Stomach (tissue), 9 donors: ENCODE results near the gene CHST11. TPM values are rescaled to one million over a fixed set of nuclear protein-coding genes. Genes with fewer than 3 reads are reported as not detected.

Experiments used
- DNase-seq, 2 donors: peaks; one replicate each; pipeline versions ENCODE4 v3.0.0 to v3.0.0-alpha.2; 2013 to 2019
- H3K27ac ChIP-seq, 5 donors: fragments of 200-600 bp in 4 of 5; sonication (generic) in 4 of 5; one replicate each; pipeline ENCODE4 v1.5.1; 2013 to 2019; ENCODE audit warnings: mild to moderate bottlenecking in 1 of 5, moderate library complexity in 1 of 5
- H3K27me3 ChIP-seq, 3 donors: fragments of 200-600 bp; sonication (generic); one replicate each; pipeline ENCODE4 v1.5.1; 2017 to 2019; ENCODE audit warnings: mixed run types in 1 of 3
- H3K36me3 ChIP-seq, 4 donors: fragments of 200-600 bp; sonication (generic); 1 replicate in 3 of 4; 2 replicates in 1 of 4; pipeline ENCODE4 v1.5.1; 2016 to 2019
- H3K4me1 ChIP-seq, 4 donors: fragments of 200-600 bp; sonication (generic); one replicate each; pipeline ENCODE4 v1.5.1; 2016 to 2019
- H3K4me3 ChIP-seq, 4 donors: fragments of 200-600 bp; sonication (generic) in 3 of 4; one replicate each; pipeline ENCODE4 v1.5.1; 2016 to 2019; ENCODE audit warnings: mild to moderate bottlenecking in 1 of 4
- H3K9me3 ChIP-seq, 4 donors: fragments of 200-600 bp; sonication (generic); one replicate each; pipeline ENCODE4 v1.5.1; 2016 to 2019
- EP300 ChIP-seq: sonication (generic); formaldehyde crosslinking; IDR thresholded peaks from one replicate; pipeline ENCODE4 v1.6.1; 2017; ENCODE audit warnings: antibody characterized with exemption
- POLR2A ChIP-seq, 4 donors: fragments of 450-650 bp; IDR thresholded peaks; one replicate each; pipeline ENCODE4 v1.6.1; 2016; ENCODE audit warnings: antibody characterized with exemption in 4 of 4, control low read depth in 2 of 4, mild to moderate bottlenecking in 1 of 4, moderate library complexity in 1 of 4
- POLR2AphosphoS5 ChIP-seq, 3 donors: sonication (generic); formaldehyde crosslinking; IDR thresholded peaks; one replicate each; pipeline ENCODE4 v1.6.1; 2016; ENCODE audit warnings: antibody characterized with exemption in 3 of 3
- WGBS, 5 donors: extraction: QIAGEN DNeasy Blood & Tissue Kit in 3 of 5; methylation state at CpG; one replicate each; pipeline versions ENCODE4 v1.1.5 to v1.1.7; 2013 to 2018; 5-methylcytosine and 5-hydroxymethylcytosine counted together
- intact Hi-C: fragments of 100-400 bp; cut with DNase I; formaldehyde crosslinking; loops from one replicate; pipeline ENCODE4 v1.15.1; 2023; ENCODE audit warnings: low total_unique reads
- polyA plus RNA-seq, 3 donors: library from polyadenylated mRNA; stranded (reverse); fragments of 200-250 nt; gene quantifications; one replicate each; pipeline ENCODE4 v1.2.3, GENCODE V29; 2013
- total RNA-seq, 5 donors: library from RNA; depleted of rRNA; stranded (reverse); fragments of >200 nt; gene quantifications; one replicate each; pipeline versions ENCODE4 v1.1.0 to v1.2.3, GENCODE V29; 2014 to 2016
- TF ChIP-seq, protein P1 (sequence below), 7 experiments: fragments of 450-650 bp in 4 of 7; fragments of 200-600 bp in 3 of 7; sonication (generic) in 3 of 7; IDR thresholded peaks; one replicate each; pipeline ENCODE4 v1.5.1; 2016 to 2019; ENCODE audit warnings: antibody characterized with exemption in 7 of 7, control low read depth in 2 of 7, mild to moderate bottlenecking in 1 of 7
- donor health status: healthy with polysubstance abuse.
- donor health status: Bipolar disorder and iron deficiency.
- donor health status: healthy.

Gene CHST11
- total and polyA plus RNA-seq, 8 donors: 2.3 to 192 (median 18.6) TPM

DNA sequence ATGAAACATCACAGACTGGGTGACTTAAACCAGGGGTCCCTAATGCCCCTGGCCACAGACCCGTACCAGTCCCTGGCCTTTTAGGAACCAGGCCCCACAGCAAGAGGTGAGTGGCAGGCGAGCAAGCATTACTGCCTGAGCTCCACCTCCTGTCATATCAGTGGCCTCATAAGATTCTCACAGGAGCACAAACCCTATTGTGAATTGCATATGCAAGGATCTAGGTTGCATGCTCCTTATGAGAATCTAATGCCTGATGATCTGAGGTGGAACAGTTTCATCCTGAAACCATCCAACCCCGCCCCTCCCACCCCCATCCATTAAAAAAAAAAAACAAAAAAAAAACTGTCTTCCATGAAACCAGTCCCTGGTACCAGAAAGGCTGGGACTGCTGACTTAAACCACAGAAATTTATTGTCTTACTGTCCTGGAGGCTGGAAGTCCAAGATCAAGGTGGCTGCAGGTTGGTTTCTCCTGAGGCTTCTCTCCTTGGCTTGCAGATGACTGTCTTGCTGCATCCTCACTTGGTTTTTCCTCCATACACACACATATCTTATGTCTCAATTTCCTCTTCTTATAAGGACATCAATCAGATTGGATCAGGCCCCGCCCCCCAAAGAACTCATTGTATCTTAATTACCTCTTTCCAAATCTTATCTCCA lies 235.9 kb downstream of the CHST11 start:
- Histone ChIP-seq H3K4me1 (peaks cover 4 to 34% (median 14%) of the 10 kb centered on the region in 4 donors), H3K27me3 (no peaks in the 10 kb centered on the region), H3K9me3 (no peaks in the 10 kb centered on the region), H3K27ac (no peak overlapping the region), H3K4me3 (no peak overlapping the region), H3K36me3 (no peaks in the 10 kb centered on the region)
- DNase-seq: no peak
- 71 to 98% (median 88%) methylated on average over 4 of the region's 4 CpGs for WGBS, 5 donors
- TF ChIP-seq, protein P1, sequence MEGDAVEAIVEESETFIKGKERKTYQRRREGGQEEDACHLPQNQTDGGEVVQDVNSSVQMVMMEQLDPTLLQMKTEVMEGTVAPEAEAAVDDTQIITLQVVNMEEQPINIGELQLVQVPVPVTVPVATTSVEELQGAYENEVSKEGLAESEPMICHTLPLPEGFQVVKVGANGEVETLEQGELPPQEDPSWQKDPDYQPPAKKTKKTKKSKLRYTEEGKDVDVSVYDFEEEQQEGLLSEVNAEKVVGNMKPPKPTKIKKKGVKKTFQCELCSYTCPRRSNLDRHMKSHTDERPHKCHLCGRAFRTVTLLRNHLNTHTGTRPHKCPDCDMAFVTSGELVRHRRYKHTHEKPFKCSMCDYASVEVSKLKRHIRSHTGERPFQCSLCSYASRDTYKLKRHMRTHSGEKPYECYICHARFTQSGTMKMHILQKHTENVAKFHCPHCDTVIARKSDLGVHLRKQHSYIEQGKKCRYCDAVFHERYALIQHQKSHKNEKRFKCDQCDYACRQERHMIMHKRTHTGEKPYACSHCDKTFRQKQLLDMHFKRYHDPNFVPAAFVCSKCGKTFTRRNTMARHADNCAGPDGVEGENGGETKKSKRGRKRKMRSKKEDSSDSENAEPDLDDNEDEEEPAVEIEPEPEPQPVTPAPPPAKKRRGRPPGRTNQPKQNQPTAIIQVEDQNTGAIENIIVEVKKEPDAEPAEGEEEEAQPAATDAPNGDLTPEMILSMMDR (IDR thresholded peaks at IDR 0.05): no peak
- TF ChIP-seq POLR2A (IDR thresholded peaks at IDR 0.05) (no peak), POLR2AphosphoS5 (IDR thresholded peaks at IDR 0.05) (no peak), EP300 (no peak)
- intact Hi-C loops: no loop called here

DNA sequence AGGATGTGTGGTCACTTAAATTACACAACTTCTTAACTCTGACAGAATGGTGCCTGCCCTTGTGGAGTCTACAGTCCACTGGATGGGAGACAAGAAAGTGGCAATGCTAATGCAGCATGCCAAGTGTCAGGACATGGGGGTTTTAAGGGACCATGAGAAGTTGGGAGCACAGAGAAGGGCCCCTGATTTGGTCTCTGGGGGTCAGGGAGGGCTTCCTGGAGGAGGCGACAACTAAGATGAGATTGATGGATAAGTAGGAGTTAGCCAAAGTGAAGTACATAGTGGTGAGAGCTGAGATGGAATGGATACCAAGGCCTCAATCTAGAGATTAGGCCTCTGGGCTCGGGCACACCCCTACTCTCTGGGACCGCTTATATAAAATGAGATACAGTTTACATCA lies 236.7 kb downstream of the CHST11 start:
- Histone ChIP-seq H3K4me1 (peaks cover 4 to 41% (median 14%) of the 10 kb centered on the region in 4 donors), H3K9me3 (no peaks in the 10 kb centered on the region), H3K27me3 (no peaks in the 10 kb centered on the region), H3K27ac (no peak overlapping the region), H3K36me3 (no peaks in the 10 kb centered on the region), H3K4me3 (no peak overlapping the region)
- intact Hi-C loops: no loop called here
- TF ChIP-seq, protein P1 (IDR thresholded peaks at IDR 0.05): no peak
- TF ChIP-seq EP300: no peak
- TF ChIP-seq POLR2A (IDR thresholded peaks at IDR 0.05): no peak
- TF ChIP-seq POLR2AphosphoS5 (IDR thresholded peaks at IDR 0.05): no peak
- 89 to 97% (median 96%) methylated on average over 3 of the region's 3 CpGs for WGBS, 5 donors
- DNase-seq: no peak

DNA sequence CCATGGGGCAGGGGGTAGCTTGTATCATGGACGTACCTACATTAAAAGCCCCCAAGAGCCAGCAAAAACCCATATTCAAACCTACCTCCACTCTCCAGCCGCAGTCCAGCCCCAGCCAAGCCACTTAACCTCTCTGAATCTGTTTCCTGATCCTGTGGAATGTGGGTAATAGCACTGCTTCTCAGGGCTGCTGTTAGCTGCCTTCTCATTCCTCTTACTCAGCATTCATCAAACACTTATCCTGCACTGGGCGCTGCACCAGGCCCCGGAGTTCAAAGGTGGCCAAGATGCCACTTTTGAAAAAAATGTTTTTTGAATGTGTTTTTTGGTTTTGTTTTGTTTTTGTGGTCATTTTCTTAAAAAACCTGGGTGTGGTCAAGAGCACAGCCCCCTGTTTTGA lies 237.4 kb downstream of the CHST11 start:
- Histone ChIP-seq H3K4me1 (peaks cover 4 to 46% (median 14%) of the 10 kb centered on the region in 4 donors), H3K9me3 (no peaks in the 10 kb centered on the region), H3K4me3 (no peak overlapping the region), H3K36me3 (no peaks in the 10 kb centered on the region), H3K27ac (no peak overlapping the region), H3K27me3 (no peaks in the 10 kb centered on the region)
- no peak for TF ChIP-seq EP300
- TF ChIP-seq, protein P1 (IDR thresholded peaks at IDR 0.05): no peak
- TF ChIP-seq POLR2AphosphoS5 (IDR thresholded peaks at IDR 0.05): no peak
- no peak for TF ChIP-seq POLR2A (IDR thresholded peaks at IDR 0.05)
- WGBS, 5 donors: 74 to 90% (median 85%) methylated on average over 4 of the region's 4 CpGs
- DNase-seq: no peak
- intact Hi-C loops: no loop called here

DNA sequence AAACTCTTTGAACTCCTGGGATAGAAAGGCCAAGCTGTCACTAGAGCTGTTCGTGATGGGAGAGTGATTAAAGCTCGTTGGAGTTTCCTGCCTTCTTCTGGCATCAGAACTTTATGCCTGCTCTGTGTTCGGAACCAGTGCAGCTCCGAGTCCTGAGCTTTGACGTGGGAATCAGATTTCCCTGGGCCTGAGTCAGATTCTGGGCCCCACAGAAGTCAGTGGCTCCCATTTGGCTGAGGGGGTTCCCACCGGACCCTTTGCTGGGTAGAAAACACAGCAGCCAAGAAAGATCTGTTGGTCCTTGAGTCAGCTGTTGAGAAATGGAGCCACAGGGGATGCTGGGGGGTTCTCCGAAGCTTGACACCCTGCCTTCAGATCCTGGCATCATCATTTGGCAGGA lies 238.0 kb downstream of the CHST11 start:
- Histone ChIP-seq H3K27me3 (no peaks in the 10 kb centered on the region), H3K36me3 (no peaks in the 10 kb centered on the region), H3K9me3 (no peaks in the 10 kb centered on the region), H3K4me1 (peaks cover 4 to 40% (median 14%) of the 10 kb centered on the region in 4 donors), H3K4me3 (no peak overlapping the region), H3K27ac (no peak overlapping the region)
- no peak for DNase-seq
- intact Hi-C loops: no loop called here
- TF ChIP-seq POLR2A (IDR thresholded peaks at IDR 0.05) (no peak), POLR2AphosphoS5 (IDR thresholded peaks at IDR 0.05) (no peak), EP300 (no peak)
- TF ChIP-seq, protein P1 (IDR thresholded peaks at IDR 0.05): no peak
- 72 to 85% (median 82%) methylated on average over 7 of the region's 7 CpGs for WGBS, 5 donors
